Fibroblast of skin of back (primary cell): Measurements from ENCODE around the gene MED27.

Experiments
- DNase-seq: peaks from one replicate; pipeline ENCODE4 v3.0.0-alpha.2; 2013

The MED27 gene

DNA sequence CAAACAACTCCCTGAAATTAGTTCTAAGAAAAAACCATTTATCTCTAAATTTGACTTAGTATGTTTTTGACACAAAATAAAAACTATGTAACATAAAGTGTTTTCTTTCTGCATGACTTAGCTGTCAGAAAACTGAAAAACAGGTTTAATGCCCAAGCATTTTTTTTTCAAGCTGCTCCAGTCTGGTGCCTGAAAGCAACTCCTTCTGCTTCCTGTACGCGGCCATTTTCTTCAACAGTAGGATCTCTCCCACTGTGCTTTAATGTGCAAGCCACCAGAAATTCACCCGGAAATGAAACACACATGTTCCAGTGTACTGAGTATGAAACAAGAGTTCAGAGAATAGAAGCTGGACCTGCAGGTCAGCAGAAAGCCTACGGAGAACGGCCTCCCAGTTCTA is 161.2 kb downstream of the MED27 start:
- DNase-seq = peak; percentile 29

DNA sequence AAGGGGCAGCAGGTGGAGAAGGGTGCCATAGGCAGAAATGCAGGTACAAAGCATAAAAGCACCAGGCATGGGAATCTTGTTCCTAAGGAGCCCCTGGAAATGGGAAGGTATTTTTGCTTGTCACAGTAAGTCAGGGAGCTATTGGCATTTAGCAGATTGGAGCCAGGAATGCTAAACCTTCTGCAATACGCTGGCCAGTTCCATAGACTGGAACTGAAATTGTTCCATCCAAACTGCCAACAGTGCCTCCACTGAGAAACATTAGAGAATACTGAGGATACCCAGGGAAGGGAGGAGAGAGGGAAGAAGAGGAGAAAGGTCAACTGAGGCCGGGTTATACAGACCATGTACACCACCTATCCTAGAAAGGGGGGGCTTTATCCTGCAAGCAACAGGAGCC is 162.7 kb downstream of the MED27 start:
- DNase-seq = no peak

DNA sequence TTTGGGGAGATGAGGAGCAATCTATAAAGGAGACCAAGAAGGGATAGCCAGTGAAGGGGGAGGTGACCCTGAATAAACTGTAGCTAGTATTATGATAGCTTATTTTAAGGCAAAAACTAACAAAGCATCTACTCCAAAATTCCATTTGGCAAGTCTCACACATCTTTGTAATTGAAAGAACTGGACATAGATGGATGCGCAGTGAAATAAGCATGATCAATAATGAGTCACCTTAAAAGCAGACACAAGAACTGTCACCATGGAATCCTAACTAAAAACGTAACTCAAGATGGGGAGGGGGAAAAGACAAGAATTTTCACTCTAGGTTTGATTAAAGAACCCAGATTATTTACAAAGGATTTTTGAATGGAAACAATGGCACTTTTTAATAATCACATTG is 164.5 kb downstream of the MED27 start:
- peak; percentile 79 for DNase-seq

DNA sequence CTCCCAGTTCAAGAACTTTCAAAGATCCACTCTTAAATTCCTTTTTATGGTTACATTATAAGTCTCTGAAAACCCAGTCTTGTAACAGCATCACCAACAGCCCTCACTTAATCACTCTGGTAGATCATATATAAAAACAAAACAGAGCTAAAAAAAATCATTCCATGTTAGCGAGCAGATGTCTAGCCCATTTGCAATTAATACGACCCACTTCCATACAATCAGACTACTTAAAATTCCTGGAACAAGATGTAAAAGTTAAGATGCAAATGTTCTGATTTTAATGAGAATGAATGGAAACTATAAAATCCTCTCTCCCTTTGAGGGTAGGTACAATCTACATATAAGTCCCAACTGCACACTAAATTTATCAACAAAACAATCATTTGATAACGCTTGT is 167.0 kb downstream of the MED27 start:
- DNase-seq = no peak

DNA sequence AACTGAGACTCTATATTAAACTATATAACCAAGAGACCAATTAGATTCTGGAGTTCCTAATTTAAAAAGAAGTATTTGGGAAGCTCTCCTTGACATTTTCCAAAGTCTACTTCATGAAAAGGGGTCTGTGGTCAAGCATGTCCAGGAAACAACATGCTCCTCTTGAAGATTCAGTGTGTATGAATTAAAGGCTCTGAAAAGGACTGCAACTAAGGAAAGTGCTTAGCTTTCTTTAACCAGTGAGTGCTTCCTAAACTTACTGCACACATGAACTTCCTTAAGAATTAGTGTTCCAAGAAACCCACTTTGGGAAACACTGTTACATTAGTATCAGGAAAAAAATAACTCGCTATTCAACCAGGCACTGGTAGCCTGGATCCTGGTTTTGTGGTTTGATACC is 167.6 kb downstream of the MED27 start:
- no peak for DNase-seq

DNA sequence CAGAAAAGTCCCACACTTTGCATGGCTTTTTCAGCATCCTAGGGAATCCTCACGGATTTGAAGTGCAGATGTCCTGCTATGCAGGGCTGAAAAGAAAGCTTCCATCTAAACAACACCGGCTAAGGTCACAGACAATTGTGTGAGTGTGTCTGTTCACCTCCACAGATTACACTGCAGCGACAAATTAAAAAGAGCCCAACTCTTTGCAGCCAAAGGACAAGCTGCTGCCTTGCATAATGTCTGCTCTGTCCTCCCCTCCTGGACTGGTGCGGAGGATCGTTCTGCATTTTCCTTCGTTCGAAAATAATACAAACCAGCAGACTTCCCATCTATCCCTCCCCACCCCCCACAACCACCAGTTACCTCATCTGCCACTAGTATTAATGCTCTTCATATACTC is 169.1 kb downstream of the MED27 start:
- no peak for DNase-seq

DNA sequence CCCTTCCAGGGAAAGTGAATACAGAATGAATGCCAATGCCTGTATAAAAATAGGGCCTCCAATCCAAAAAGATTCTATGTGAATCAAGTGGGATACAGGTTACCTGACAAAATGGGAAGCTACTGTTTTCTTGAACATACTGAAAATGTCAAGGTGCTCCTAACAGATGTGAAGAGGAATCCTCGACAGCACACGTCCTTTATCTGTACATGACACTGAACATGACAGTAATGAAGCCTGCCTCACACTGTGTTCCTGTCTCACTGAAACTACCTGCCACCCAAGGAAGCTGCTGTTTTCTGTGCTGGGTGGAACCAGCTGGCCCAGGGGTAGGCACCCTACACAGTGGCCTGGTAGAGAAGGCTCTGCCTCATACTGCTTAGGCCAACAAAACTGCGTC is 174.5 kb downstream of the MED27 start:
- no peak for DNase-seq

DNA sequence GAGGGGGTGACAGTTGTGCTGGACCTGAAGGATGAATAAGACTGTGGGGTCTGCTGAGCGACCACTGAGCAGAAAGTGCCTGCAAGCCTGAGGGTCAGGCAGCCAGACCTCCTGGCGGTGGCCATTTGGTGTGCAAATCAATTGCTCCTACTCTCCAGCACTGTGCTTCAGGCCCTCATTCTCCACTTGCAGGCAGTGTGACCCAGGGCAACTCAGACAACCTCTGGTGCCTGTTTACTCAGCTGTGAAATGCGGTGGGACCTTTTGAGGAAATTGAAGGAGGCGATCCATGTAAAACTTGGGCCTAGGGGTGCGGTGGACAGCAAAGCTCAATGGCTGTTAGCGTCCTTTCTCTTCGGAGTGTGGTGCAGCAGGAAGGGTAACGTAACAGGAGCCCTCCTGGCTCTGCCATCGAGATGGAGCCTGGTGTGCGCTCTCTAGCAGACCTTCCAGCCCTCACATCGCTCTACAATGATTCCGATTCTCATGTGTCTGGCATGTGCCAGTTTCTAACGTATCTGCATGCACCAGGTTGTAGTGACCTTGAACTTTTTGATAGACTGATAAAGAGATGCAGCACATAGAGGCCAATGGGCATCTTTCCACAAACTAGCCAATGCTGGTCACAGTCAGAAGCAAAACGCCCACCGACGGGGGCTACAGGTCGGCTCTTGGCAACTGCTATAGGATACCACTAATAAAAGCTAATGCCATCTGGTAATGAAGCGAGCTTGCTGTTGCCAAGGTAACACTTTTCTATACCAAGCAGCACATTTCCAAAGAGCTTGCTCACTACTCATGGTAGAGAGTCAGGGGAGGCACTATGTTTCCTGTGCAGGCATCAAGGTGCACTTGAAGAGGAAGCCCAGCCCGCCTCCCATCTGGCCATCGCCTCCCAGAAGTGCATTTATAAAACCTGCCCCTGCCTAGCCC is 180.1 kb downstream of the MED27 start:
- no peak for DNase-seq

DNA sequence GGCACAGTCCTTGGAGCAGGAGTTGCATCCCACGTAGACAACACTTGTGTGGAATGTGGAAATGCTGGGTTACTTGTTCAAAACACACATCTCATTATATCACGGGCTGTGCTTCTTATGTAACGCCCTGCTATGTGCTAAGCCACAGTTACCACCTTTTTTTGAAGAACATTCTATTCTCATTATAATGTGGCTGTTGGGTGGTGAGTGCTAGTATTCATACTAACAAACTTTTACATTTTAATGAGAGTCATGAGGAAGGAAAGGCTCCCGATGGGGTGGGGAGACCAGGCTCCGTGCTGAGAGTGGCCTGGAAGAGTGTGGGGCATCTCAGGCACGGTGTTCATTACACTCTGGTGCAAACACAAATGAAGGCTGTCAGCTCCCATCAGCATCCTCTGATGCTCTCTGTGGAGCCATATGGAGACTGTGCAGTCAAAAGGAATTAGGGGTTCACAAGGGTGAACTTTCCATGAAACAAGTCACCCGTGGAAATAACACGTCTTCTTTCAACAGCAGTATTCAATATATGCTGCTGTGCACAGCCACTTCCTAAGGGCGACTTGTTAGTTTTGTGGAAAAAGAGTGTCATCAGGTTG is 186.7 kb downstream of the MED27 start:
- DNase-seq = no peak

DNA sequence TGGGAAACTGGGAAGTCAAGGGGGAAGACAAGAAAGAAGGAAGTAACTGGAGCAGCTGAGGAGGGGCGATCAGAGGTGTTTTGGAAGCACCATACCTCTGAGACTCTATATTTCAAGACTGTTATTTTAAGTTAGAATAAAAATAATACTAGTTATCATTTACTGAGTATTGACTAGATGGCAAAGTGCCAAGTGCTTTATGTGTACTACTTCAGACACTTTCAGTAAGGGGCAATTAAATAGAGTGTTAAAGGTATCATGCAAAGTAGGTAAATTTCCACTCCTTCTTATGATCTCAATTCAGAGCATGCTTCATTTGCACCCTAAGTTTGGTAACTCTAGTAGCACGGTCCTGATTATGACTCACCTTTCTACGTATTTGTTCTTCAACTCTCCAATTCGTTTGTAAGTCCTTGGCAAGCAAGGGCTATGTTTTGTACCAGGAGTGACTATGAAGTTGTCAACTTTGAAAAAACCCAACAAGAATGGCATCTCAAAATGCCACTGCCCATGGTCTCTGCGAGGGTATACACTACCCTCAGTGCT is 187.4 kb downstream of the MED27 start:
- DNase-seq = no peak

DNA sequence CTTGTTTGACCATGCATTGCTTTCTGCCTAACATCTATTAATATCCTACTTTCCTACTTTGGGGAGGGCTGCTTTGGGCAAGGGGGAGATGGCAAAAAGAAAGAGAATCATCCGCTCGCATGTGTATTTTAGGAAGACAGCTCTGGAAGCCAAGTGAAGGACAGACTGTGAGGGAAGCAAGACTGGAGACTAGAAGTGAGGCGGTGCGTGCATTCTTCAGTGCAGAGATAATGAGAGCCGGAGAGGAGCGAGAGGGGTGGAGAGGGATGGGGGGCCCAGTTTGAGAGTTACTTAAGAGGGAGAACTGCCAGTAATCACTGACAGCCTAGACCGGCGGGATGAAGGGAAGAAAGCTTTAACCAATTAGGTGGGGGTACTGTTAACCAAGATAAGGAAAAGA is 188.1 kb downstream of the MED27 start:
- DNase-seq = no peak

DNA sequence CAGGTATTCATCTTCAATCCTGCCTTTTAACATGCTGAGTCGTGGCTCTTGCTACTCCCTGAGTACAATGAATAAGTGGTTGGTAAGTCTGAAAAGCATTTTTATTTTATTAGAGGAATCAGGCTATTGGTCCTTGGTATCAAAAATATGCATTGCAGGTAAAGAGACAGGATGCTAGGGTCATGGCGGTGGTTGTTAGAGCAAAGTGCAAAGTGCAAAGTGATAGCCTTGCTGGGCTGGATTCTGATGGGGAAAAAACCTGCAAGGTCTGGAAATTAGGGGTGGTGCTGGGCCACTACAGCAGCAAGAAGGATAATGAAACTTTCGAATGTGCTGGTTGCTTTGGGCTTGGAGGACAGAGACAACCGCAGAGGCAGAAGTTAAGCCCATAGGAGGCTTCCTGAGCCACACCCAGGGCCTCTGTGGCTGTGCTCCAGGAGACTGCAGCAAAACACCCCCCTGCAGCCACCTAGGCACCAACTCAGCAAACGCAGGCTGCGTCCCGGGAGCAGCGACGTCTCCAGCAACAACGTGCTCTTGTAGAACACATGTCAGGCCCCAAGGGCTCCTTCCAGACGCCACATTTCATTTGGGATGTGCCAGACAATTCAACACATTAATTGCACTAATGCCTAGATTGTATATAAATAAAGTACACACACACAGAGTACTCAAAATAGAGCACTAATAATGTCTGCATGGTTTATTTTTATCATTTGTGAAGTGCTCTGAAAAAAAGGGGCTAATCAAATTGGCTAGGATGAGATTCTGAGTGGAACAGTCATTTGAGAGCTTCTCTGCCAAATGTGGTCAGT is 190.0 kb downstream of the MED27 start:
- no peak for DNase-seq

DNA sequence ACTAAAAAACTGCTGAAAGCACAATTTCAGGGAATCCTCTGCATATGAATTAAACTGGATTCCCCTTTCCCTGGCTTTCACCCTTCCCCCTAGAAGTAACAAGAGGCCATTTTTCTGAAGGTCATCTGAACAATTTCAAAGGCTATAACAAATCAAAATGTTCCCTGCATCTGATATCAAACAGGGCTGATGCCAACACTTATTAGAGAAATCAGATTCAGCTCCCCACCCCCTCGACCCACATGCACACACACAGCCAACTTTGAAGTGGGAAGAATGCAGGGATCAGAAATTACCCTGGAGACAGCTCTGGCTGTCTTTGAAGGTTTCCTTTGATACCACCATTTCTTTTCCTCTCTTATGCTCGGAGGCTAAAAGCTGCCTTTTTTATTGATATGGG is 190.7 kb downstream of the MED27 start:
- DNase-seq = no peak

DNA sequence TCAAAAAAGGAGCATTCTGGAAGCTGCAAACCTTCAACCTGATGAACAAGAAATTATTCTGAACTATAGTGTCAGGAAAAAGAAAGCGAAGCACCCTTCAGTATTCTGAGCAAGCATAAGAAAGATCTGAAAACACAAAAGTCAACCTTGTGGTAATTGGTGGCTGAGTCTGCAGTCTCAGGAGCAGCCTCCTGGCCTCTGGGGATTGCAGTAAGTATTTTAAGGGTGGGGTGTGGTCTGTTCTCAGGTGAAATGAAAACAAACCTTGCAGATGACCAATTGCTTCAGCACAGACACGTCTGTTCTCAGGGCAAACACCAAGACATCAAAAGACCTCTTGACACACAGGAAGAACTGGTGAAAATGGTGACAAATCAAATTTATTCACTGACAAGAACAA is 192.0 kb downstream of the MED27 start:
- no peak for DNase-seq

DNA sequence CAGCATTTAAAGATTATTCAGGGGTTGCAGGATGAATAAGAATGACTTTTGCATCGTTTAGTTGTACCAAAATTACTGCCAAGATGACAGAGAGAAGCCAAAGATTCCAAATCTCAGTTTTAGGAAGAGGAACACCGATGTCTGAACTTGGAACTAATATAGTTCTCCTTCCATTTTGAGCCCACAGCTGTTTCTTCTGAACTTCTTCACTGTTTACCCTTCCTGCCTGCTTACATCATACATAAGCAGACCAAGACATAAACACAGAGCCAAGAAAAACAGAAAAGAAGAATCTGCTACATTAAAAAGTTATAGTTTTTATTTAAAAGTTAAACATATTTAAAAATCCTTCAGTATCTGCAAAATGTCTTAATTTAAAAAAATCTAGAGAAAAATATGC is 192.8 kb downstream of the MED27 start:
- peak; percentile 21 for DNase-seq

DNA sequence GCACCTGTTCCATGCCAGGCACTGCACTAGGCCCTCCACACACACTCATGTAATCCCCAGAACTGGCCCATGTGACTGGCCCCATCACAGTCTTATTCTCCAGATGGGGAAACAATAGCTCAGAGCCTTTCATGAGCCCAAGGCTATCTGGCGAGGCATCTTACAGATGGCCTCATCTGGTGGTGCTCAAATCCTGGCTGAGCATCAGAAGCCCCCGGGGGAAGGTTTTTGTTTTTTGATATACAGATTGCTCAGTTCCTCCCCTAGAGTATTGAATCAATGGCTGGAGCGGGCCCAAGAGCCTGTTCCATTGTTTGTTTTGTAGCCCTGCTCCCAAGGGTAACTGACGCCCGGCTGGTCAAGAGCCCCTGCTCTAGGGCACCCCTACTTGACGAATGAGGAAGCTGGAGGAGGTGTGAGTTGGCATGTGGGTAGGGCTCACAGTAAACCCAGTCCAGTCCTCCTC is 194.5 kb downstream of the MED27 start:
- DNase-seq = no peak

DNA sequence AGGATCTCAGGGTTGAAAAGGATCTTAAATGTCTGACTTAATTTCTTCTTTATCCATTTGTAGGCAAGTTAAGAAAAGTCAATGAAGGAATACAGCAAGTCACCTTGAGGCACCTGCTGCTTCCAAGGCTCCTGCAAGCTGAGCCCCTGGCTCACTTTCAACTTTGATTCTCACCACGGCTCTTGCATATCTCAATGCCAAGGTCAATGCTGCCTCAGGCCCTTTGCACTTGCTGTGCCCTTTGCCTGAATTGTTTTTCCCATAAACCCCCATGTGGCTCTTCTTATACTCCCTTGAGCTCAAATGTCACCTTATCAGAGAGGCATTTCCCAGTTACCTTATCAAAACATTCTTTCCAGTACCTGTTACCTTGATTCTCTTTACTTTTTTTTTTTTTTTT is 195.4 kb downstream of the MED27 start:
- no peak for DNase-seq

DNA sequence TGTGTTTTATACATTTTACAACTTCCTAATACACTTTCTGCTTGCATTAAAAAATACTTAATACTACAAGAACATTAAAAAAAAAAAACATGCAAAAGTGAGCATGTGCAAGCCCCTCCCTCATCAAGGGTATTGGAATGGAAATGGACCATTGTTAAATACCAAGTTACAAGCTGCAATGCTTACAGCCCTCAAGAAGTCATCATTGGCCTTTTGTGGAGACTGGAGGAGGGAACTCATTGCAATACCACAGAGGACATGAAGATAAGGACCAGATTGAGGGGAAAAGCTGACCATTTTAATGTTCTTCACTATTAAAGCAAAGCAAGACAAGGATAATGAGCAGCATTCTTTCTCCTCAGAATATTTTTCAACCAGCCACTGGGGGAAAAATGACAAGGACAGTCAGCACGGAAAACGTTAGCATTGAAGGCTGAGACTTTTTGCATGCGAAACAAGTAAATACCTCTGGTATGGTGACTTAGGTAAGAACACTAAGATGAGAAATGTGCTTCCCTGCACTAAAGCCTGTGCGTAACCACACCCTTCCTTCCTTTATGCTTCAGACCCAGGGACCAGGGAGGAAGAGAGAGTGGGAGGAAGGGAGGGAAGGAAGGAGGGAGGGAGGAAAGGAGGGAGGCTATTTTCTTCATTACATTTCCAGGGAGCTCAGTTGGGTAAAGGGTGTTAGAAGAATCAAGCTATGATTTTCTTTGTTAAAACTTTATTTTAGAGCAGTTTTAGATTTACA is 198.7 kb downstream of the MED27 start:
- DNase-seq = no peak

DNA sequence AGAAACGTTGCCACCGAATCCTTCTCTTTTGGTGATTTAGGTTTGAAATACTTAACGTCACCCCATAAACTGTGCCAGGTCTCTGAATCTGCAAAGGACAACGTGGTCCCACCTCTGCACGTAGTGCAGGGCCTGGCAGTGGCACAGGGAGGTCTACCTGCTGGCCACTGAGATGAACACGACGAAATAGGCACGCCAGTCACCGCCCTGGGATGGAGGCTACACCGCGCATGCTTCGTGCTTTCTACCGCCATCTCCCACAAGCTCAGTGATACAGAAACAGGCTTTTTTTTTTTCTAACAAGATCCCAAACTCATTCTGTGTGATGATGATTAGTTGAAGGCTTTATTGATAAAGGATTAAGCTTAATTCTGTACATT is 199.8 kb downstream of the MED27 start:
- DNase-seq = no peak

DNA sequence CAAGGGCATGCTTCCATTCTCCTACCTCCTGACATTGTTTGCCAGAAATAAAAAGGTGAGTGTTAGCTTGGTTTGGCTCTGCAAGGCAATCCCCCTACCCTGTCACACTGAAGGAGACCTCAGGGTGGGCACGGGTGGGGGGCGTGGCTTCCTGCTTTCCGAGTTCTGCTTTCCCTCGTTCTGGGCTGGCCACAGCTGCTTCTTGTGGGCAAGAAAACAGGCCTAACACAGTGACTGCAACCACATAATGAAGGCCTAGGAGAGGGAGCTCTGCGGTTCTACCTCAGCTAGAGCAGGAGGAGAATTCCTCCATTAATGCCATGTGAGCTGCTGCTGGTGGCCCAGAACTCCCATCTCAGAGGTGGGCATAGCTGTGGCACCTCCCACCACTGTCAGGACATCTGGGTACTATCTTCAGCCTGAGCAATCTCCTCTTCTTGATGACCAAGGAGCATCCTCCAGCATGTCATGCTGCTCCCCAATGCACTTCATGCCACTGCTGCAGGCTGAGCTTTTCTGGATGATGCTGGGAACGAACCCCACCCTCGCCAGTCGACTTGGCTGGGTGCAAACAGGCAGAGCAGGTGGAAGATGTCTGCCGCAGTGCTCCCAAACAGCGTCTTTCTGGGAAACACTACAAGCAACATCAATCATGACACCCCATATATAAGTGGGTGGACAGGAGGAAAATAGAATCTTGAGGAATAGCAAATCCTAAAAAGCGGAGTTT is 200.3 kb downstream of the MED27 start:
- no peak for DNase-seq

DNA sequence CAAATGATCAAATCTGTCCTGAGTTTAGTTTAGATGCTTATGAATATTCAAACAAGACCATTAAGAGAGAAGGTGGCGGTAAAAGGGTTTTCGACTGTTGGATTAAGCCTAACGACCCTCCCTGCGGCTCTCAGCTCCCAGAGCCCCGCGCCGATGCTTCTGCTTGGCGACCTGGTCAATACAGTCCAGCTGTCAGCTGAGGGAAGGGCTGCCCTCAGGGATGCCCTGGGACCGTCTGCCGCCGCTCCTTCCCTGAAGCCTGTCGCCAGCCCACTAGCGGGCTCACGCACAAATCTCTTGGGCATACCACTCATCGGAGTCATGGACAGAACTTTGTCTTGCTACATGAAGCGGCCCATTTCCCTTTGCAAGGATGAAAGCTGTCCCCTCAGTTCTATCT is 203.2 kb downstream of the MED27 start:
- DNase-seq = no peak
